ENCODE measurements around the gene NLRP11.
"Not testable (repeated sequence)": the region's sequence is repeated elsewhere in the genome, so short reads cannot be mapped to it uniquely, and the experiment has no call there.

Gene NLRP11

DNA sequence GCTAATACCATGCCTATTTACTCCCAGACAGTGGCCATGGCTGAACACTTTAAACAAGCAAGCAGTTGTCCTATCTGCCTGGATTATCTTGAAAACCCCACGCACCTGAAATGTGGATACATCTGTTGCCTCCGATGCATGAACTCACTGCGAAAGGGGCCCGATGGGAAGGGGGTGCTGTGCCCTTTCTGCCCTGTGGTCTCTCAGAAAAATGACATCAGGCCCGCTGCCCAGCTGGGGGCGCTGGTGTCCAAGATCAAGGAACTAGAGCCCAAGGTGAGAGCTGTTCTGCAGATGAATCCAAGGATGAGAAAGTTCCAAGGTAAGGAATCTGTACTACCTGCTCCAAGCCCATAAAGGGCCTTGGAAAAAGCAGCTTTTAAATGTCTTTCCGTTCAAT is 54.3 kb downstream of the NLRP11 start:
- no peak for DNase-seq

DNA sequence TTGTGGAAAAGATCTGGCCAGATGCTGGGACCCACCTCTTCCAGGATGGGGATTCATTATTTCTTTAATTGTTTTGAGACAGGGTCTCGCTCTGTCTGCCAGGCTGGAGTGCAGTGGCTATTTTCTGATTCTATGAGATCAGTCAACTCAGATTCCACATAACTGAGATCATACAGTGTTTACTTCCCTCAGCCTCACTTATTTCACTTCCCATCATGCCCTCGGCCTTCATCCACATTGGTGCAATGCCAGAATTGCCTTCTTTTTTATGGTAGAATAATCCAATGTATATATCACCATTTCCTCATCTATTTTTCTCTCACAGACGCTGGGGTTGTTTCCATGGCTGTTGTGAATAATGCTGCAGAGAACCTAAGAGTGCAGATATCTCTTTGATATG is 62.2 kb downstream of the NLRP11 start:
- DNase-seq = not testable (repeated sequence)

DNA sequence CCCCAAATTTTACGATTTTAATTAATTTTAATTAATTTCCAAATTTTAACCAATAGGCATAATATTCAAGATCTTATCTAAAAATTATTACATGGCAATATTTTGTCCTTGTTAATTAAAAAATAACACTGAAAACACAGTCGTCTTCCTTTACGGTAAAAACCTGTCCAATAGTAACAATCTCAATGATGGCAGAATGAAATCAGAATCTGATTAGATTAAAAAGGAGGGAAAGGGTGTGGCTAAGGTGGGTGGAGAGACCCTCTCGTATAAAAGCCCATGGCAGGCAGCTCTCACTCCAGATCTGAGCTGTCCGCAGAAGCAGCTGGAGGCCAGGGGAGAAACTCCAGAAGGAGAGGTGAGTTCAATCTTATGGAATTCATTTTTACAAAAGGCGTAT is 63.0 kb downstream of the NLRP11 start, which contains the start of gene RFPL4AL1:
Gene RFPL4AL1, plus strand, starts transcription at position 301 of the 400 bp plus-strand sequence. CDS start 2,687 bp downstream, outside the sequence.
- not testable (repeated sequence) for DNase-seq

DNA sequence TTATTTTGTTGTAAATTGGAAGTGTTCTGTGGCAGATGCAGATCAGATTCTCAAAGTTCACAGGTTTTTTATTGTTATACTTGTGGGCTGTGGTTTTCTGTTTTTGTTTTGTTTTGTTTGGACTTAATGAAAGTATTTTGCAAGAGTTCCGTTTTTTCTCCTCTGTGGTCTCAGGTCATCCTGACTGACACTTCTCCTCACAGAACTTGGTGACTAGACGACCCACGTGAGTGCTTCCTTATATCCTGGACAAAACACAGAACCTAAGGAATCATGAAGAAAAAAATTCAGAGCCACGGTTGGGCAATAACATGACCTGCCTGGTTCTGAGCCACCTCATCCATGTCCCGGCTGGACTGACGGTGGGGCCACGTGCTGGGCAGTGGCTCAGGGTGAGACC is 65.3 kb downstream of the NLRP11 start:
- DNase-seq = no peak

DNA sequence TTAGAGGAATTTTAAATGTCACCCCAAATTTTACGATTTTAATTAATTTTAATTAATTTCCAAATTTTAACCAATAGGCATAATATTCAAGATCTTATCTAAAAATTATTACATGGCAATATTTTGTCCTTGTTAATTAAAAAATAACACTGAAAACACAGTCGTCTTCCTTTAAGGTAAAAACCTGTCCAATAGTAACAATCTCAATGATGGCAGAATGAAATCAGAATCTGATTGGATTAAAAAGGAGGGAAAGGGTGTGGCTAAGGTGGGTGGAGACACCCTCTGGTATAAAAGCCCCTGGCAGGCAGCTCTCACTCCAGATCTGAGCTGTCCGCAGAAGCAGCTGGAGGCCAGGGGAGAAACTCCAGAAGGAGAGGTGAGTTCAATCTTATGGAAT is 73.0 kb downstream of the NLRP11 start, which contains the start of gene RFPL4A:
Gene RFPL4A, plus strand, starts transcription at position 301 of the 400 bp plus-strand sequence. CDS start 2,704 bp downstream, outside the sequence.
- not testable (repeated sequence) for DNase-seq

DNA sequence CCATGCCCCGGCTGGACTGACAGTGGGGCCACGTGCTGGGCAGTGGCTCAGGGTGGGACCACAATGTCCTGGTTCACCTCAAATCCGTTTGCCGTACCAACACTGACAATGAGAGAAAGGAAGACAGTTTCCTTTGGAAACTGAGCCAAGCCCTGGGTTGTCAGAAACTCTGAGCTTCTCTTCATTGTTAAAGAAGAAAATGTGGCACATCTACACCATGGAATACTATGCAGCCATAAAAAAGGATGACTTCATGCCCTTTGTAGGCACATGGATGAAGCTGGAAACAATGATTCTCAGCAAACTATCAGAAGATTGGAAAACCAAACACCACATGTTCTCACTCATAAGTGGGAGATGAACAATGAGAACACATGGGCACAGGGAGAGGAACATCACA is 75.0 kb downstream of the NLRP11 start:
- not testable (repeated sequence) for DNase-seq

DNA sequence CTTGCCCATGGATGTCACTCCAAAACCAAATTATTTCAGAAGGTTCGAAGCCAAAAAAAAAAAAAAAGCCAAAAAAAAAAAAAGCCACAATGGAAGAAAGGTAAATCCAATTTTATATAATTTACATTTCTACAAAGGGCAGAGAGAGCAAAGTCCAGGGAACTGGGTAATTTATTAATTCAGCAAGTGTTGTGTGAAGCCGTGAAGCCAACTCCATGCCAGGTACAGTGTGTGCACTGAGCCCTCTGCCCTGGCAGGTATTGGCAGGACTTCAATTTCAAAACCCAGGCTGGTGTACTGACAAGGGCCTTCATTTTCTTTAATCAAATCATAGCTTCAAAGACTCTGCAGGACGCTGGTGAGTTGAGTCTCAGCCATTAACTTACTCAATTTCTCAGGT is 78.4 kb downstream of the NLRP11 start:
- DNase-seq = no peak

DNA sequence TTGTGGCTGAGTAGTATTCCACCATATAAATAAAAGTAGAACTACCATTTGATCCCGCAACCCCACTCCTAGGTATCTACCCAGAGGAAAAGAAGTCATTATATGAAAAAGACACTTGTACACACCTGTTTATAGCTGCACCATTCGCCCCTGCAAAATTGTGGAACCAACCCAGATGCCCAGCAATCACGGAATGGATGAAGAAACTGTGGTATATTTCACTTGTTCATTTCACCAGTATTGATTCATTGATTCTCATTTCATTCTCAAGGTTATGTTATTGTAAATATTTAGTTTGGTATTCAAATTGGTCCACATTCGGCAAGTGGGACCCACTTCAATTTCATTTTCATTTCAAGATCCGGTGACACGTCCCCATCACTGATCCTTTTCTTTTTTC is 81.1 kb downstream of the NLRP11 start:
- DNase-seq = no peak

DNA sequence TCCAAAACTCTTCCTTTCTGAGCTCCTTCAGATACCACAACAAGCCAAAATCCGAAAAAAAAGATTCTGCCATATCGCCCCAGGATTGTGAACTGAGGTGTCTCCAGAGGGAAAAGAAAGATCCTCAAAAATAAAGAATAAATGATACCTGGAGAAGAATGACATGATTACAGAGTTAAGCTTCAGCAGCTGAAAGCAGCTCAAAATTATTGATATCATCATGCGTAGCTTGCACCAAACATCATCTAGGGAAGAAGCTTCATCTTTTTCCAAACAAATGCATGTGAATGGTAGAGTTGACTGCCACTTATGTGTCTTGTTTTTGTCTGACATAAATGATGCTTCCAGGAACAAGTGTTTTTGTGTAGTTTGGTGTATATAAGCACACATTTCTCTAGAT is 93.5 kb downstream of the NLRP11 start, which contains the start of gene NLRP9:
Gene NLRP9, minus strand, starts transcription at position 101 of the 400 bp plus-strand sequence. Its CDS starts 28 bp downstream, at position 73.
- DNase-seq = no peak
